ENCODE data around the gene PTPRC.

DNA sequence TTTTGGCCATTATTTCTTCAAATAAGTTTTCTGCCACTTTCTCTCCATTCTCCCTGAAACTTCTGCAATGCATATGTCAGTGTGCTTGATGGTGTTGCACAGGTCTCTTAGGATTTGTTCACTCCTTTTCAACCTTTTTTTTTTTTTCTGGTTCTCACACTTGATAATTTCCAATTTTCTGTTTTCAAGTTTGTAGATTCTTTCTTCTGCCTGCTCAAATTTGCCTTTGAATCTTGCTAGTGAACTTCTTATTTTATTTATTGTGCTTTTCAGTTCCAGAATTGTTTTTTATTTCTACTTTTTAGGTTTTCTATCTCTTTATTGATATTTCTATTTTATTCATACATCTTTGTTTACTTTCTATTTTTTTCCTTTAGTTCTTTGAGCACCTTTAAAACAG is 48.4 kb upstream of the PTPRC start:
- TF ChIP-seq POLR2A (IDR thresholded peaks at IDR 0.05) (no peak), POLR2AphosphoS5 (IDR thresholded peaks at IDR 0.05; ENCODE audit: insufficient read depth in 1 of 2, low read depth in 1 of 2) (no peak)
- TF ChIP-seq, protein P1, sequence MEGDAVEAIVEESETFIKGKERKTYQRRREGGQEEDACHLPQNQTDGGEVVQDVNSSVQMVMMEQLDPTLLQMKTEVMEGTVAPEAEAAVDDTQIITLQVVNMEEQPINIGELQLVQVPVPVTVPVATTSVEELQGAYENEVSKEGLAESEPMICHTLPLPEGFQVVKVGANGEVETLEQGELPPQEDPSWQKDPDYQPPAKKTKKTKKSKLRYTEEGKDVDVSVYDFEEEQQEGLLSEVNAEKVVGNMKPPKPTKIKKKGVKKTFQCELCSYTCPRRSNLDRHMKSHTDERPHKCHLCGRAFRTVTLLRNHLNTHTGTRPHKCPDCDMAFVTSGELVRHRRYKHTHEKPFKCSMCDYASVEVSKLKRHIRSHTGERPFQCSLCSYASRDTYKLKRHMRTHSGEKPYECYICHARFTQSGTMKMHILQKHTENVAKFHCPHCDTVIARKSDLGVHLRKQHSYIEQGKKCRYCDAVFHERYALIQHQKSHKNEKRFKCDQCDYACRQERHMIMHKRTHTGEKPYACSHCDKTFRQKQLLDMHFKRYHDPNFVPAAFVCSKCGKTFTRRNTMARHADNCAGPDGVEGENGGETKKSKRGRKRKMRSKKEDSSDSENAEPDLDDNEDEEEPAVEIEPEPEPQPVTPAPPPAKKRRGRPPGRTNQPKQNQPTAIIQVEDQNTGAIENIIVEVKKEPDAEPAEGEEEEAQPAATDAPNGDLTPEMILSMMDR (IDR thresholded peaks at IDR 0.05) = no peak

Data from vagina (tissue), 2 donors.